Stimulated activated CD4-positive, alpha-beta T cell treated with anti-CD3 and anti-CD28 coated beads, Interleukin-12 subunit alpha, Interleukin-12 subunit beta, amount 100 ng/mL, for 48 hours (primary cell): ENCODE data around the gene ARGLU1.

Experiments used
- DNase-seq, 3 donors: peaks; one replicate each; pipeline ENCODE4 v3.0.0-alpha.2; 2020; ENCODE audit warnings: low read depth in 2 of 3, low spot score in 1 of 3

Gene ARGLU1

GRCh38 chr13:106587787-106588186 lies 19.9 kb upstream of the ARGLU1 start:
- no peak for DNase-seq

GRCh38 chr13:106586648-106587166 lies 18.8 kb upstream of the ARGLU1 start:
- DNase-seq: no peak

GRCh38 chr13:106581225-106581624 lies 13.3 kb upstream of the ARGLU1 start:
- no peak for DNase-seq

- DNase-seq: no peak
Observed at GRCh38 chr13:106575896-106576295, 8.0 kb upstream of the ARGLU1 start.

- DNase-seq: no peak
Observed at GRCh38 chr13:106573868-106574267, 5.9 kb upstream of the ARGLU1 start.

GRCh38 chr13:106573284-106573846 lies 5.4 kb upstream of the ARGLU1 start:
- no peak for DNase-seq

- DNase-seq: peak; percentile 45 to 59 (median 53)
Observed at GRCh38 chr13:106570299-106570852, 2.4 kb upstream of the ARGLU1 start.

- no peak for DNase-seq
Observed at GRCh38 chr13:106569233-106570095, 1.5 kb upstream of the ARGLU1 start.

GRCh38 chr13:106568299-106569003 lies 514 bp upstream of the ARGLU1 start:
- peak in 1 of 3 donors; percentile 13 for DNase-seq

GRCh38 chr13:106566641-106567473 lies 1.1 kb downstream of the ARGLU1 start:
- peak; percentile 5 to 40 (median 25) for DNase-seq

GRCh38 chr13:106565127-106565775 lies 2.7 kb downstream of the ARGLU1 start:
- DNase-seq: no peak

GRCh38 chr13:106562301-106562700 lies 5.6 kb downstream of the ARGLU1 start:
- DNase-seq: no peak

- DNase-seq: peak; percentile 40 to 54 (median 42)
Observed at GRCh38 chr13:106561551-106562170, 6.3 kb downstream of the ARGLU1 start.

- DNase-seq: no peak
Observed at GRCh38 chr13:106560821-106561220, 7.1 kb downstream of the ARGLU1 start.

- DNase-seq: no peak
Observed at GRCh38 chr13:106558527-106558926, 9.4 kb downstream of the ARGLU1 start.

GRCh38 chr13:106555631-106556328 lies 12.2 kb downstream of the ARGLU1 start:
- DNase-seq: no peak

GRCh38 chr13:106551751-106552150 lies 16.2 kb downstream of the ARGLU1 start:
- no peak for DNase-seq

GRCh38 chr13:106551350-106551749 lies 16.6 kb downstream of the ARGLU1 start:
- no peak for DNase-seq

GRCh38 chr13:106550570-106551135 lies 17.3 kb downstream of the ARGLU1 start:
- no peak for DNase-seq
